ENCODE results near the gene INPP1.

- TF ChIP-seq MAX (IDR thresholded peaks at IDR 0.05) = no peak
- no peak for TF ChIP-seq GABPA (IDR thresholded peaks at IDR 0.05 in 1 of 2, conservative IDR thresholded peaks at IDR 0.05 in 1 of 2)
- no peak for TF ChIP-seq RAD21 (IDR thresholded peaks at IDR 0.05)
These were observed 41.3 kb upstream of the INPP1 start for GRCh38 chr2:190302052-190302451.

All from liver (tissue), 2 donors.